HG03097 (cell line): ENCODE data around the gene OBSCN.

Experiments
- ATAC-seq: cut with Tn5 transposase; IDR thresholded peaks from one replicate; pipeline ENCODE4 v1.9.1; 2021; ENCODE audit not compliant: unreplicated experiment, low FRiP score

The OBSCN gene

DNA sequence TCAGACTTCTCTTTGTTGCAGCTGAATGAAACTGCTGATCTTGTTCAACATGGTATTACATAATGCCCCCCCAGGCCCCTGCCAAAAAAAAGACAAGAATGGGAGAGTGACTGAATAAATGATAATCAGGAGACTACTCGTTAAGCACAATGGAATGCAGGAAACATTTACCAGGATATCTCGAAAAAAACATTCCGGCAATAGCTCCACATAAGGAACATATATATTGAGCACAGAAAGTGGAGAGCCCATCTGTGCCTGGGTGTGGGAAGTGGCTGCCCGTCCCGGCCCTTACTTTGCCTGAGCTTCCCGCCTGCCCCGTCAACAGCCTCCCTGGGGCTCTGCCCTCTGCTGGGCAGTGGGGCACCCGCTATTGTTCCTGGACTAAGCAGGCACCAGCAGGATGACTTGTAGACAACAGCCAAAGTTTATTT lies 185.4 kb downstream of the OBSCN start:
- ATAC-seq: no peak

DNA sequence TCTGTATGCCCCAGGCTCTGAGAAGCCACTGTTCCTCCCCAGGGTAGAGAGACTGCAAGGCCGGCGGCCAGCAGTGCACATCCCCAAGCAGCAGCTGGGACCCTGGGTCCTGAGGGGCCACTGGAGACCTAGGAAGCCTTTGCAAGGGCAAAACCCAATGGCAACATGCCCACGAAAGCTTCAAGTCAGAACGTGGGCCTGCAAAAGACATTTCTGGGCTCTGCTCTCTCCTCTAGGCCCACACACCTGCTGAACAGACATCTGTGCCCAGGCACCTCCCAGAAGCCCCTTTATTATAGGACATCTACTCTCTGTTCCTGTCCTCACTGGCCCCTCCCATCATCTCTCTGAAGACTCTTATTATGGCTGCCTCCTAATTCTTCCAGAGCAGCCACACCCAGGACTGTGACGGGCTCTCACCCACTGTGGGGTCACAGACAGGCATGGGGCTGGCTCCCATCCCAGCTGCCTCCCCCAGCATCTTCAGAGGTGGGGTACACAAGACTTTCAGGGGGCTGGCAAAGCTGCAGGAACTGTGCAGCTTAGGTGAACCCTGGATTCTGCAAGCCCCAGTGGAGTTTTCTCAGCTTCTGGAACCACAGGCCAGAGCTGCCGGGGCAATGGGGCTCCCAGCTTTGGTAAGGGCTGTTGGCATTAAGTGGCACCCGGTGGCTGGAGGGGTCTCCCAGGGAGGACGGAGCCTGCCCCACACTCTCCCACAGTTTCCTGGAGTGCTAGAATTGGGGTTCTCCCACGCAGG lies 186.1 kb downstream of the OBSCN start:
- no peak for ATAC-seq

DNA sequence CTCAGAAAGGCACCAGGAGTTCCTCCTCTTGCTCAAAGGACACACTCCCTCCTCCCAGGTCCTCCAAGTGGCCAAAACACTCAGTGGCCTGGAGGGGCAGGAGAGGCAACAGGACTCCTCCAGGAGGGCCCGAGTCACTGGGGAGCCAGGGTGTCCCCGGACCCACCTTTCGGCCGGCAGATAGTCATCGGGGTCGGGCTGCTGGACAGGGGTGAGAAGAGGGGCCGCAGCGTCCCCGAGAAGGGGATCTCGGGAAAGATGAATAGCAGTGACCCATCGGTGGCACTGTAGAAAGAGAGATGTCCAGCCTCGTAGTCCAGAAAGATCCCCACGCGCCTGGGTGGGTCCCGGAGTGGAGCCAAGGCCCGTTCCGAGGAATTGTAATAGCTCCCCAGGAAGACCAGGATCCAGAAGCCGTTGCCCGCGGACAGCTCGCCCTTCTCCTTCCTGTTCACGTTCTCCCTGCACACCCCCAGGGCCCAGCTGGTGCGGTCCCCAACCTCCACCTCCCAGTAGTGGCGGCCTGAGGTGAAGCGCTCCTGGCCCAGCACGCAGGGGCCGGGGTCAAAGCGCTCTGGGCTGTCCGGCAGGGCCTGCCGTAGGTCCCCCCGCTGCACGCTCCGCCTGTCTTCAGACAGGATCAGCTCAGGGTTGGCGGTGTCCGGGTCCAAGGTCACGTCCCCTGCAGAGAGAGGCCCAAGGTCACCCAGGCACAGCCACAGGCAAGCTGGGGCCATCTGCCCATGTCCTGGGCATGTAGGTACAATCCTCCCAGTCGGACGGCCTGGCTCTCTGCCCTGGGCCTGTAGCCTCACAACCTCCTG lies 186.9 kb downstream of the OBSCN start:
- ATAC-seq: no peak

DNA sequence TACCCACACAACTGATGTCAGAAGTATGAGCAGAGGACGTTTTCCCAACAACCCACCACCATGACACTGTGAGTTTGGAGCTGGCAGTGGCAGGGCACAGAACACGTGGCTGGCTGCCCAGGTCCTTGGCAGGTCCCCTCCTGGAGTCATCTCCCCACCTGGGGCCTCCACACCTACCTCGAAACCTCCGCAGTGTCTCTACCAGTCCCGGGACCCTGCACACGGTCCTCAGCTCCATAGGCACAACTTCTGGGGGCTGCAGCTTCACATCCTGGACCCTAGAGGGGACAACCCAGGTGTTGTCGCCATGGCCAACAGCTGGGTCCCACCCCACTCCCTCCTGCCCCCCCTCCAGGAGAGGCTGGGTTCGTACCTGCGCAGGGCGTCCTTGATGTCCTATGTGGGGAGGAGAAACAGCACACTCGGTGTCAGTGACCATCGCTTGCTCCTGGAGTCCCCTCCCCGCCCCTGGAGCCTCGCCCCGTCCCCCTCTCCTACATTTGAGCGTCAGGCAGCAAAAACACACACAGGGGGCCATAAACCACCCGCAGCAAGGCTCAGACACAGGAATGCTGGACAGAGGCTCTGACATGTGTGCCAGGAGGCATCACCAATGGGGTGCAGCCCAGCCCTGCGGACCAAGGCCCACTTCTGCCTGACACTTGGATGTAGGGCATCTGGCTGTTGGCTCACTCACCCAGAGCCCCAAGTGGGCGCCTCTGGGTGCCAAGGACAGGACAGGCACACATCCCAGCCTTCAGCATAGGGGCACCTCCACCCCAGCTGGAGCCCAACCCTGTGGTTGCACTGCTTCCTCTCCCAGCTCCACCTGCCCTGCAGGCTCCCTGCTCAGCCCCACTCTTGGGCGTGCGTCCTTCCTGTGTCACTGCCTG lies 189.2 kb downstream of the OBSCN start:
- ATAC-seq: no peak

DNA sequence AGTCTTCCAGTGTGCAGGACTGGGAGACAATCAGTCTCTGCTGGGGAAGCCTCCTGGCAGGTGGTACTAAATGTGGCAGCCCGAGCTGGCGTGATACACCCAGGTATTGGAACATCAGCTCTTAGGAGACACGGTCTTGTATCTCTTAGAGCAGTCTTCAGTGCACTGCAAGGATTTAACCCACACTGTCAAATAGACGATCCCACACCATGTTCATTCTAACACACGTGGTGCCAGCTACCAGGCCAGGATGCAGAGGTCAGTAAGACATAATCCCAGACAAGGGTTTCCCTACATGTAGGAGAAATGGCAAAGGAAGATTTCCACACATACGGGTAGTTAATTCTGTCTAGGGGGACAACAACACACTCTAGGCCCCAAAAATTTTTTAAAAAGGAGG lies 190.1 kb downstream of the OBSCN start:
- ATAC-seq: no peak

DNA sequence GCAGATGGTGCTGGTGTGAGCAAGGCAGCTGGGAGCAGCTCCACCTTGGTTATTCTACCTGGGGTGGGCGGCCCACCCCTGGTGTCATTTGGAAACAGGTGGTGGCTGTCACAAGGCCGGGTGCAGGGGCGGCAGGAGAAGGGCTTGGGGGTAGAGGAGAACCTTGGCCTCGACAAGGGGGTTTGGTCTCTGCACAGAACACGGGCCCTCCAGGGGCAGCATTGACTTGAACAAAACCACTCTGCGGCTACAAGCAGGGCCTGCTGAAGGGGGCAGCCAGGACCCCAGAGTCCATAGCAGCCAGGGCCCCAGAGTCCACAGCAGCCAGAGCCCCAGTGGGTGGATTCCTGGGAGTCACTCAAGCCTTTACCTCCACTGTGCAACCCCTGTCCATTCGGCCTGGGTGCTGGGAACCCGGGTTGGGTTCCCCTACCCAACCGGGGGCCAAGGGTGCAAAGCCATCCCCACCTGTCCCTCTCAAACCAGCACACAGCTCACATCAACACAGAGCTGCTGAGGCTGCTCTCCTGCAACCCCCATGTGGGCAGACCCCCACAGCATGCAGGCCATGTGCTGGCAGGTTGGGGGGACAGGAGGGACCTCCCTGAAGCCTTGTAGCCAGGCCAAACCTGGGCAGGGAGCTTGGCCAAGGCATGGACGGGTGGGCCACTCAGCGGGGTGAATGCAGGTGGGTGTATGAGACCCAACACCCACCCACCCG lies 191.1 kb downstream of the OBSCN start:
- ATAC-seq: no peak

DNA sequence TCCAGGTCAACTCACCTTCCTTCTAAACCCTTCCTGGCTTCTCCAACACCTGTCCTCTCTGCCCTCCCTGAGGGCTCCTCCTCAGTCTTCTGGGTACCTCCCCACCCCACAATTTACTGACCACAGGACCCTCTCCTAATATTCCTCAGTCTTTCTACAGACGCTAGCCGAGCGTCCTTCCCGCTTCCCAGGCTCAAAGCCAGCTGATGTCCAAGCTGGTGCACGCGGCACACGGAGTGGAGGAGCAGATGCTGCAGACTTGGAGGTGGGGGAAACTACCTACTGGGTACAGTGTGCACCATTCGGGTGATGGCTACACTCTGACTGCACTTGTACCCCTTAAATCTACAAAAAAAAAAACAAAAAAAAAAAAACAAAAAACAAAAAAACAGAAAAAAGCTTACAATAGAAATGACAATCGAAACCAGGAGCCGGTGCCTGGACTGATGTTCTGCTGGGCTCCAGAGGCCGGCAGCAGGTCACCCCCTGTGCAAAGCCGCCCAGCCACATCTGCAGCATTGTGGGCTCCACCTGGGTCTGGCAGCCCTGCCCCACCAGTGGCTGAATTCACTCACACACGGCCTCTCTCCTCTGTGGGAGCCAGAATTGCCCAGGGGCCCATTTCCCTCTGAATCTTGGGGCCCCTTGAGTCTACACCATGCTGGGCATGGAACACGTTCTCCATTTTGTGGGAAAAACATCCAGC lies 191.8 kb downstream of the OBSCN start:
- no peak for ATAC-seq

DNA sequence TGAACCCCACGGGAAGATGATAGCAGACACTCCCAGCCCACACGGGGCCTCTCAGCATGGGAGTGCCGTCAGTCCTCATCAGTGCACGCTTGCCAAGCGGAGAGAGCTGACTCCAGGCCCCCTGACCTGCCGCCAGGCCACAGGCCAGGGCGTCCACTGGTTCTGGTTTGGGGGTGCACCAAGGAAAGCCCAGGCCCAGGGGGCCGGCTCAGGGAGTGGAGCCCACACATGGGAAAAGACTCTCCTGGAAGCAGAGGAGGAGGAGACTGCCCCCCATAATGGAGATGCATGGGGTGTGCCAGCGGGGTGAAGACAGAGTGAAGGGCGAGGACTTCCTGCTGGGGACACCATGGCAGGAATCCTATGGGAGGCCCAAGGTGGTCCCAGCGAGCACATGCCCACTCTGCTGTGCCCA lies 192.4 kb downstream of the OBSCN start:
- ATAC-seq: no peak

DNA sequence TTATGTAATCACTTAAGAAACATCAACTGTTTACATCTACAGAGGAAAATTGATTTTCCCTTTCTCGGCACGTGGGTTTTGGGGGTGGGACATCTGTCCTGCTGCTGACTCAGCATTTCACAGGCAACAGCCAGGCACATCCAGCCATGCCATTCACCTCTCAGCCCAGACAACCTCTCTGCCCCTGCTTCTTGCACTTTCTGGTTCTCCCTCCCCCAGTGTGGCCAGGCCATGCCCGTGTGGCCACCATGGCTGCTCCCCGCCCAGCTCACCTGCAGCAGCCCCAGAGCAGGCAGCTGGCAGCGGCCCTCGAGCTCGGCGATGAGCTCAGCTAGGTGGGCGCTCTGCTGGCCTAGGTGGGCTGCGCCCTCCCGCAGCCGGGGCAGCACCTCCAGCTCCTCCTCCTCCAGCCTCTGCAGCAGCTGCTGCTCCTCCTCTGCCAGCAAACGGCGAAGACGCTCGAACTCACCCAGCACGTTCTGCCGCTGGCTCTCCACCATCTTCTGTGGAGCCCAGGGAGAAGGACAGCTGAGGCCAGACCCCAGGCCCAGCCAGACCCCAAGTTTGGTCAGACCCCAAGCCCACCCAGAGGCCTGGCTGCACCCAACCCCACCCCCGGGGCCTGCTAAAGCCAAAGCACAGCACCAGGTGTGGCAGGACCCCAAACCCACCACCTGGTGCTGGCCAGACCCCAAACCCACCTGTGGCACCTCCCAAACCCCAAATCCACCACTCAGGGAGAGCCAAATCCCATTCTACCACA lies 193.0 kb downstream of the OBSCN start:
- ATAC-seq: no peak

DNA sequence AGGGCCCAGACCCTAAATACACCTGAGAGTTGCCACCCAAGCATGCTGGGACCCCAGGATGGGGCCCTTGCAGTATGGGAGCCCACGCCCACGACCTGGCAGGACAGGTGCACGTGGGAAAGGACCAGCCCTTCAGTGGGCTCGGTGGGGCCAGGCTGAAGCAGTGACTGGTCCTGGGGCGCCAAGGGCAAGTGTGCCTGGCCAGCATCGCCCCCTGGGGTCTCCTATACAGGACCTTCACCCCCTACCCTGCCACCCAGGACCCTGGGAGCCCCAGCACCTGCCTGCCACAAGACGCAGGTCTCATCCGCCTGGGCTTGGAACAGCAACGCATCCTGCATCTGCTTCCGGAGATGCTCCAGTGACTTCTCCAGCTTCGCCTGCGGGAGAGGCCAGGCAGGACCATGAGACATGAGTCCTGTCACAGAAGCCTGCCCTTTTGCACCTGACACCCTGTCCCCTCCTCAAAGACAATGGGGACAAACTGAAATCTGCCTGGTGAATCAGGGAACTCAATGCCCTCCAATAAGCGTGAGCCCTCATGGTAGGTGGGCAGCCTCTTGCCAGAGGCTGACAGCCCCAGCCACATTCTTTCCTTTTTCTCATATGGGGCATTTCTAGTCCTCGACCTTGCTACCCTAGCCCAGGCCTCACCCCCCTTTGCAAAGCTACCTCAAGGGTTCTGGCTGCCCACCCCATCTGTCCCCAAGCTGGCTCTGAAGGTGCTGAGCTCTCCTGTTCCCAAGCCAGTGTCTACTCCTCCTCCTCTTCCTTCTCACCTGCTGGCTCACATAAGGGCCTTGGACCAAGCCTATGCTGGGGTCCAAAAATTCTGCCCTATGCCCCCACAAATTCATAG lies 194.2 kb downstream of the OBSCN start:
- ATAC-seq: no peak

DNA sequence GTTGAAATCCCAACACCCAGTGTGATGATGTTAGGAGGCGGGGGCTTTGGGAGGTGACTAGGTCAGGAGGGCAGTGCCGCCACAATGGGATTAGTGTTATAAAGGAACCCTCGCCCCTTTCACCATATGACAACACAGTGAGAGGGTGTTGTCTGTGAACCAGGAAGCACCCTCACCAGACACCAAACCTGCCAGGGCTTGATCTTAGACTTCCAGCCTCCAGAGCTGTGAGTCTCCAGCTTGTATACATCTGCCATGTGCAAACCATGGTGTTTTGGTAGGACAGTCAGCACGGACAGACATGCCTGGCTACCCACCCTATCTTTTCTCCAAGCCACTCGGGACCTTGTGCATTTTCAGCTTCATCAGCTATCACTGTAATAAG lies 194.8 kb downstream of the OBSCN start:
- ATAC-seq: no peak

DNA sequence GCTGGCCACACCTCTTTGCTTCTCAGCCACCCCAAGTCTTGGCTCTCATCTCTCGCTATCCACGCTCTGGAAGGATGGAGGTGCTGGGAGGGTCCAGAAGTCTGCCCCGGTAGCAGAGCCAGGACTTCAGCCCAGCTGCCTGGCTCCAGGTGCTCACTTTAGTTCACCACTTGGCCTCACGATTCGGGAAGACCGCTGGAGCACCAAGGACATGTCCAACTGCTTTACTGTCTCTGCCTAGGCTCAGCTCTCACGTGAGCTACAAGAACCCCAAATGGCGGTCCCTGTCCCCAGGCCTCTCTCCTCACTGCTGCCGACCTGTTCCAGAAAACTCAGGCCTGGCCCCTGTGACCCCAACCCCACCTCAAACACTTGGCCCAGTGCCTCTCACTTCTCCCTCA lies 195.4 kb downstream of the OBSCN start:
- ATAC-seq: no peak

DNA sequence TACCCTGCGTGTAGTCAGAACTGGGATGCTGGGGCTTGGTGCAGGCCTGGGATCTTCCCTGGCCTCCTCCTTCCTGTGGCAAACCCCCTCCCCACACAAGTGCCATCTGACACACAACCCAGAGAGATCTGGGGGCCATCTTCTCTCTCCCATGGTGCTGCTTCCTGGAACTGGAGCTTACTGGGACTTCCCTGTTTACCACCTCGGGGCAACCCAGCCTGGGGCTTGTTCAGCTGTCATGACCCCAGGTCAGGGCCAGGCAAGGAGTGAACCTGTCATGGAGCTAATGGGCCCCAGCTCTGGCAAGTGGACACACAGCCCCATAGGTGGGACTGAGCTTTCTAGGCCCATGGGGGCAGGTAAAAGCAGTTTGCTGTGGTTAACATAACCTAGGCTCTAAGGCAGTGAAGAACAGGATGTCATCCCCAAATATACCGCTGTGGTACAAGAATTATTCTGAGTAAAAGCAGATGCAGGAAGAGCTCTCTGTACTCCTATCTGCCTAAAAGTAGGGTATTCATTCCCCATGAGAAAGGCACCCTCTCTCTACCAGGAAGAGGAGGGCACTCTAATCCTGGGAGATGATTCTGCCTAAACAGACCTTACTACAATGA lies 196.4 kb downstream of the OBSCN start:
- ATAC-seq: no peak

DNA sequence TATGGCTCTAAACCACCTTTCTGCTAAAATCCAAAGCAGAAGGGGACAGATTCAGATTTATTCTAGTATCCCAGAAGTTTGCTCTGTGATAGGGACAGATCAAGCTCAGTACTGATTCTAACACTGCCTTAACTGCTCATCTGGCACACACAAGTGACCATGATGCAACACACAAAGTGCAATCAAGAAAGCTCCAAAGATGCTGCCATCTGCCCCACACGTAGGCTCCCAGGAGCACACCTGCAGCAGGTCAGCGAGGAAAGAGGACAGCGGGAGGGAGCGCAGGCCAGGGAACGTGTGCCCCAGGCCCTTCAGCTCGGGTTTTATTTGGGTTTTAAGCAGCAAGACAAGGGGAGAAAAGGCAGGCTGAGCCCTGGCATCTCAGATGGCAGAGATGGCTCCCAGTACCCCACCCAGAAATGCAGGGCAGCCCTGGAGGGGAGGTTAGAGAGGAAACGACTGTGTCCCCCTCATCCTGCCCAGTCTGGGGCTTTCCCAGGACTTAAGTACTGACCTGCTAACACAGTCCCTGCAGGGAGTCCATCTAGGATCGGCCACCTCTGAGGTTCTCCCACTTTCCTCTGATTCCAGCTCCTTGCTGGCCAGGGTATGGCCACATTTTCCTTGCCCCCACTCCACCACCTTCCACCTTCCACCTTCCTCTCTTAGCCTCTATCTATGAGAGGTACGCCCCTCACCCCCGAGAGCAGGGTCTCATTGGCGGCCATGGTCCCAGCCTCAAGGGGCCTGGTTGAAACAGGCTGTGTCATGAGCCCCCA lies 197.5 kb downstream of the OBSCN start:
- ATAC-seq: no peak

DNA sequence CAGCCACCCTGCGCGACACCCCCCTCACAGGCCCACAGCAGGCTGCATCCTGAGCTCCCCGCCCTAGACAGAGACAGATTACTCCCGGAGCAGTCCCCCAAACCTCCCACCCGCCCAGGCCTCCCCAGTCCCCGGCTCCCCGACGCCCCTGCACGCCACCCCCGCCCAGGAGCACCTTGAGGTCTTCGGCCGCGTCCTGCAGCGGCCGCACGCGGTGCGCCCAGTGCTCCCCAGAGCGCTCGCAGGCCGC lies 198.1 kb downstream of the OBSCN start:
- ATAC-seq: no peak

DNA sequence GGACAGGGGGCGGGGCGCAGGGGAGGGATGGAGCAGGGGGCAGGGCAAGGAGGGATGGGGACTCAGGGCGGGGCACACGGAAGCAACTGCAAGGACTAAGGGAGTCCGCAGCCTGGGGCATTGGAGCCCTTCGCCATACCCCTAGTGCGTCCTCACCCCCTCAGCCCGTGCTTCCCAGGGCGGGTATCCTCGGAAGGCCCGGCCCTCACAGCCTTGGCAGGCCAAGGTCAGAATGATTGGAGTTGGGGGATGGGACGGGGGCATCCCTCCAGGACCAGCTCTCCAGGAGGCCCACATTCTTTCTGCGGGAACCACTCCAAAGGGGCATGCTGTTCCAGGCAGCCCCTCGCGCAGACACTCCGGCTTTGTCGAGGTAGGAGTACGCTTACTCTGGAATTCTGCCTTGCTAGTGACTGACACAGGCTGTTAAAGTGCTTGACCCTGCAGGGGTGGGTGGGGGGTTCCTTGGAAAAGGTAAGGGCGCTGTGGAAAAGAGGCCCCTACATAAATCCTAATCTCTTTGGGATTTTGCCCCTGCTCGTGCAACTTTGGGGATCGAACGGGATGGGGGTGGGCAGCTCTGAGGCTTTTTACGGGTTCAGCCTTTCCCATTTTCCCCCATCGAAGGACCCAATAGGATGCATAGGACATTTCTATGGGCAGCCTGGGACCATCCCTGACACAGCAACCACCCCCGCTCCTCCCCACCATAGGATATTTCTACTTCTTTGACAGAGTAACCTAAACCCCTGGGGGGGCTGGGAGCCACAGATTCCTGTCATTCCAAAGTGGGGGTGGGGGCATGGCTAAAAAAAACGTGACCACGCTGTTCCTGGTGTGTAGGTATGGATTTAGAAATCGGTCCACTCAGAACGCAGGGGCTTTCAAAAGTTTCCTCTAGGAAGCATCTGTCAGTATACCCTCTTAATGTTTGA lies 199.5 kb downstream of the OBSCN start:
- no peak for ATAC-seq
